Sigmoid colon (tissue), 7 donors: ENCODE results near the gene LTA. TPM values are rescaled to one million over a fixed set of nuclear protein-coding genes. Genes with fewer than 3 reads are reported as not detected.

ENCODE experiments used
- DNase-seq: peaks from one replicate; pipeline ENCODE4 v3.0.0-alpha.2; 2019
- H3K27ac ChIP-seq, 4 donors: fragments of 200-600 bp; sonication (generic); one replicate each; pipeline ENCODE4 v1.5.1; 2016 to 2019; ENCODE audit warnings: mild to moderate bottlenecking in 1 of 4
- H3K27me3 ChIP-seq, 3 donors: fragments of 200-600 bp; sonication (generic); one replicate each; pipeline ENCODE4 v1.5.1; 2019; ENCODE audit warnings: mild to moderate bottlenecking in 1 of 3
- H3K36me3 ChIP-seq, 4 donors: fragments of 200-600 bp; sonication (generic); one replicate each; pipeline ENCODE4 v1.5.1; 2016 to 2019
- H3K4me1 ChIP-seq, 4 donors: fragments of 200-600 bp; sonication (generic); one replicate each; pipeline ENCODE4 v1.5.1; 2017 to 2019
- H3K4me3 ChIP-seq, 4 donors: fragments of 200-600 bp; sonication (generic); one replicate each; pipeline ENCODE4 v1.5.1; 2017 to 2019; ENCODE audit warnings: mild to moderate bottlenecking in 2 of 4, moderate library complexity in 1 of 4
- H3K9me3 ChIP-seq, 4 donors: fragments of 200-600 bp in 3 of 4; sonication (generic) in 3 of 4; one replicate each; pipeline versions ENCODE4 v1.5.1 to v1.6.1; 2013 to 2019
- EP300 ChIP-seq, 4 donors: sonication (generic); formaldehyde crosslinking; IDR thresholded peaks; one replicate each; pipeline ENCODE4 v1.6.1; 2017; ENCODE audit warnings: antibody characterized with exemption in 4 of 4
- POLR2A ChIP-seq, 2 donors: fragments of 450-650 bp; IDR thresholded peaks; one replicate each; pipeline ENCODE4 v1.6.1; 2016; ENCODE audit warnings: antibody characterized with exemption in 2 of 2, mild to moderate bottlenecking in 2 of 2, moderate library complexity in 2 of 2
- POLR2AphosphoS5 ChIP-seq, 4 donors: sonication (generic); formaldehyde crosslinking; IDR thresholded peaks; one replicate each; pipeline ENCODE4 v1.6.1; 2017; ENCODE audit warnings: antibody characterized with exemption in 4 of 4
- WGBS, 2 donors: extraction: QIAGEN DNeasy Blood & Tissue Kit; methylation state at CpG; one replicate each; pipeline ENCODE4 v1.1.7; 2013; 5-methylcytosine and 5-hydroxymethylcytosine counted together
- intact Hi-C: fragments of 100-400 bp; cut with DNase I; formaldehyde crosslinking; loops from one replicate; pipeline ENCODE4 v1.15.1; 2023
- polyA plus RNA-seq, 3 donors: library from polyadenylated mRNA; stranded (reverse); fragments of 200-250 nt; gene quantifications; one replicate each; pipeline ENCODE4 v1.2.3, GENCODE V29; 2013
- total RNA-seq, 4 donors: library from RNA; depleted of rRNA; stranded (reverse); fragments of >200 nt; gene quantifications; one replicate each; pipeline ENCODE4 v1.1.0, GENCODE V29; 2016
- TF ChIP-seq, protein P1 (sequence below), 4 experiments: fragments of 450-650 bp in 3 of 4; fragments of 200-600 bp in 1 of 4; IDR thresholded peaks; one replicate each; pipeline ENCODE4 v1.5.1; 2016 to 2019; ENCODE audit warnings: antibody characterized with exemption in 4 of 4, mild to moderate bottlenecking in 3 of 4, moderate library complexity in 2 of 4
- donor health status: healthy with polysubstance abuse.
- donor health status: Bipolar disorder and iron deficiency.
- donor health status: healthy.

Gene LTA
- total and polyA plus RNA-seq, 7 donors, result 3.6 TPM; not detected in 6

DNA sequence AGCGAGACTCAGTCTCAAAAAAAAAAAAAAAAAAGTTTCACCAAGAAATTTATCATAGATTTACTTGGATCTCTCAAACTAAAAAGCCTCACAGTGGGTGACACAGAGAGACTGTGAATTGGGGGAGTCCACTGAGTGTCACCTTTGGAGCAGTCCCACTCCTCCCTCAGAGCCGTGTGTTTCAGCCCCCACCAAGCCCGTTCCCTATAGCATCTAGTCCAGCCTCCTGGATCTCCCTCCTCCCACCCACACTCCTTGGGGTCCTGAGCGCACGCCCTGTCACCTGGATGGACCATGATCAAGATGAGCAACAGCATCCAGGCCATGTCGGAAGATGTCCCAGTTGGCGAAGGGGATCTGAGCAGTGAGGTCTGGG is 20.3 kb downstream of the LTA start:
- H3K9me3 ChIP-seq, result no peaks in the 10 kb centered on the region
- H3K4me1 ChIP-seq, result no peaks in the 10 kb centered on the region
- H3K36me3 ChIP-seq, result no peaks in the 10 kb centered on the region
- intact Hi-C loops, result no loop called here
- 86 to 93% methylated on average over 7 of the region's 7 CpGs for WGBS, 2 donors
- H3K4me3 ChIP-seq, result no peak overlapping the region
- no peak overlapping the region for H3K27ac ChIP-seq
- DNase-seq, result no peak
- H3K27me3 ChIP-seq, result peaks cover 0 to 6% (median 0%) of the 10 kb centered on the region in 3 donors
- no peak for TF ChIP-seq POLR2A (IDR thresholded peaks at IDR 0.05)
- TF ChIP-seq, protein P1, sequence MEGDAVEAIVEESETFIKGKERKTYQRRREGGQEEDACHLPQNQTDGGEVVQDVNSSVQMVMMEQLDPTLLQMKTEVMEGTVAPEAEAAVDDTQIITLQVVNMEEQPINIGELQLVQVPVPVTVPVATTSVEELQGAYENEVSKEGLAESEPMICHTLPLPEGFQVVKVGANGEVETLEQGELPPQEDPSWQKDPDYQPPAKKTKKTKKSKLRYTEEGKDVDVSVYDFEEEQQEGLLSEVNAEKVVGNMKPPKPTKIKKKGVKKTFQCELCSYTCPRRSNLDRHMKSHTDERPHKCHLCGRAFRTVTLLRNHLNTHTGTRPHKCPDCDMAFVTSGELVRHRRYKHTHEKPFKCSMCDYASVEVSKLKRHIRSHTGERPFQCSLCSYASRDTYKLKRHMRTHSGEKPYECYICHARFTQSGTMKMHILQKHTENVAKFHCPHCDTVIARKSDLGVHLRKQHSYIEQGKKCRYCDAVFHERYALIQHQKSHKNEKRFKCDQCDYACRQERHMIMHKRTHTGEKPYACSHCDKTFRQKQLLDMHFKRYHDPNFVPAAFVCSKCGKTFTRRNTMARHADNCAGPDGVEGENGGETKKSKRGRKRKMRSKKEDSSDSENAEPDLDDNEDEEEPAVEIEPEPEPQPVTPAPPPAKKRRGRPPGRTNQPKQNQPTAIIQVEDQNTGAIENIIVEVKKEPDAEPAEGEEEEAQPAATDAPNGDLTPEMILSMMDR (IDR thresholded peaks at IDR 0.05), result no peak
- TF ChIP-seq EP300 (IDR thresholded peaks at IDR 0.05), result no peak
- TF ChIP-seq POLR2AphosphoS5 (IDR thresholded peaks at IDR 0.05), result no peak

DNA sequence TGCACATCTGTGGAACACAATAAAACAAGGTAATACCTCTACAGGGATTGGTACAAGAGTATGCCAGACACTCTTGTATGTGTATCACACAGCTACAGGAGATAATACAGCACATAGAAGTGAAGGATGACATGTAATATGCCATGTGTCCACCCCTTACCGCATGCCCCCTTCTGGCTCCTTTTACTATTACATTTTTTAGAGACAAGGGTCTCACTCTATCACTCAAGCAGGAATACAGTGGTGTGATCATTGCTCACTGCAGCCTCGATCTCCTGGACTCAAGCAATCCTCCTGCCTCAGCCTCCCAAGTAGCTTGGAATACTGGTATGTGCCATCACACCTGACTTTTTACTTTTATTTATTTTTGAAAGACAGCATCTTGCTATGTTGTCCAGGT is 24.9 kb downstream of the LTA start:
- intact Hi-C loops, result no loop called here
- no peaks in the 10 kb centered on the region for H3K9me3 ChIP-seq
- no peak for DNase-seq
- no peaks in the 10 kb centered on the region for H3K4me1 ChIP-seq
- H3K36me3 ChIP-seq, result no peaks in the 10 kb centered on the region
- WGBS, 2 donors, result 23% methylated on average over 2 of the region's 2 CpGs
- H3K4me3 ChIP-seq, result no peak overlapping the region
- no peak overlapping the region for H3K27ac ChIP-seq
- H3K27me3 ChIP-seq, result no peaks in the 10 kb centered on the region
- TF ChIP-seq, protein P1 (IDR thresholded peaks at IDR 0.05), result peak in 3 of 4 experiments; percentile 6 to 21 (median 8)
- TF ChIP-seq EP300 (IDR thresholded peaks at IDR 0.05), result no peak

DNA sequence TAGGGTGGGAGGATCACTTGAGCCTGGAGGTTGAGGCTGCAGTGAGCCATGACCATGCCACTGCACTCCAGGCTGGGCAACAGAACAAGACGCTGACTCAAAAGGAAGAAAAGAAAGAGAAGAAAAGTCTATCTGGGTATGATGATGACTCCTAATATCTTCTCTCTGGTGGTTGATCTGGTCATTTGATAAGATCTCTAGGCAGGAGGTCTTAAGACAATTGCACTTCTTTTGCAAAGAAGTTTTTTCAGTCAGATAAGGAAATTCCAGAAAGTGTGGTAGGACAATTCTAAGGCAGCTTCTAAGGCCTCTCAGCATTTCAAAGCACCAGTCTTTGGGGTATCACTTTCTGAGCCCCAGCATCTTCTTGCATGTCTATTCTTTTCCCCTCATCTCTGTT is 35.2 kb downstream of the LTA start:
- Histone ChIP-seq H3K27me3 (no peaks in the 10 kb centered on the region), H3K36me3 (no peaks in the 10 kb centered on the region), H3K4me1 (no peaks in the 10 kb centered on the region), H3K27ac (no peak overlapping the region), H3K9me3 (no peaks in the 10 kb centered on the region), H3K4me3 (no peak overlapping the region)
- 75 to 90% methylated on average over 1 of the region's 1 CpG for WGBS, 2 donors
- intact Hi-C loops, result no loop called here
- TF ChIP-seq, protein P1 (IDR thresholded peaks at IDR 0.05), result no peak
- TF ChIP-seq EP300 (IDR thresholded peaks at IDR 0.05), result no peak
- no peak for TF ChIP-seq POLR2A (IDR thresholded peaks at IDR 0.05)
- TF ChIP-seq POLR2AphosphoS5 (IDR thresholded peaks at IDR 0.05), result no peak
- no peak for DNase-seq

DNA sequence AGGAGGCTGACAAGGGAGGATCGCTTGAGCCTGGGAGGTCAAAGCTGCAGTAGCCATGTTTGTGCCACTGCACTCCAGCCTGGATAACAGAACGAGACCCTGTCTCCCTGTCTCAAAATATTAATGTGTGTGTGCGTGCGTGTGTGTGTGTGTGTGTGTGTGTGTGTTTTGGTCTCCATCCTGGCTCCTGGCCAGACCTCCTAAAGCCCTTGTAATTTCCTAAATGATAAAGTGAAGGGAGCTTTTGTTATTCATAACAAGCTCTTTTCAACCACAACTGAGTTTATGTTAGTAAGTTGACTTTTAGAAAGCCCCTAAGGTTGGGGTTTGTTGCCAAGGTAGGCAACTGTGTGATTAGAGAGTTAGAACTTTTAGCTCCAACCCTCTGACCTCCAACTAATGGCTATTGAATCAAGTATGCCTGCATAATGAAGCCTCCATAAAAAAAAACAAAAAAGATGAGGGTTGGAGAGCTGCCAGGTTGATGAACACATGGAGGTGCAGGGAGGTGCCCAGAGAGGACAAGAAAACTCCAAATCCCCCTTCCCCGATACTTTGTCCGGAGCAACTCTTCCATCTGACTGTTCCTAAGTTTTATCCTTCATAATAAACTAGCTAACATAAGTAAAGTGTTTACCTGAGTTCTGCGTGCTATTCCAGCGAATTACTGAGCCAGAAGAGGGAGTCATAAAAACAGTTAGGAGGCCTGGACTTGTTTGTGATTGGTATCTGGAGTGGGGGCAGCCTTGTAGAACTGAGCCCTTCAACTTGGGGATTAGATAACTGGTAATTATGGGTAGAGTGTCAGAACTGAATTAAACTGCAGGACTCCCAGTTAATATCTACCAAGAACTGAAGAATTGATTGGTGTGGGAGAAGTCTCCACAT is 37.7 kb downstream of the LTA start:
- H3K4me3 ChIP-seq, result no peak overlapping the region
- no peaks in the 10 kb centered on the region for H3K4me1 ChIP-seq
- H3K36me3 ChIP-seq, result no peaks in the 10 kb centered on the region
- intact Hi-C loops, result no loop called here
- no peaks in the 10 kb centered on the region for H3K9me3 ChIP-seq
- H3K27ac ChIP-seq, result no peak overlapping the region
- no peaks in the 10 kb centered on the region for H3K27me3 ChIP-seq
- DNase-seq, result no peak
- no peak for TF ChIP-seq POLR2A (IDR thresholded peaks at IDR 0.05)
- TF ChIP-seq, protein P1 (IDR thresholded peaks at IDR 0.05), result no peak
- no peak for TF ChIP-seq EP300 (IDR thresholded peaks at IDR 0.05)
- TF ChIP-seq POLR2AphosphoS5 (IDR thresholded peaks at IDR 0.05), result no peak
- 68 to 75% methylated on average over 8 of the region's 8 CpGs for WGBS, 2 donors
